A673 (cell line): ENCODE data around the gene LRP1B. TPM values are rescaled to one million over a fixed set of nuclear protein-coding genes. Genes with fewer than 3 reads are reported as not detected.

Source experiments
- Bru-seq: library from RNA; stranded (reverse); fragments of 400-500 nt; gene quantifications from one replicate; lab custom pipeline; 2021; lab: Mats Ljungman, UMichigan
- BruChase-seq, 2 experiments: library from RNA; stranded (reverse); fragments of 400-500 nt; gene quantifications; one replicate each; lab custom pipeline; 2021; lab: Mats Ljungman, UMichigan
- BruUV-seq: library from RNA; stranded (reverse); fragments of 400-500 nt; replicated peaks from 2 replicates; lab custom pipeline; 2021; lab: Mats Ljungman, UMichigan
- CTCF ChIA-PET: fragments of 300-600 bp; sonication (Branson Sonifier 250); formaldehyde crosslinking; loops from one replicate; lab custom pipeline; 2022; ENCODE audit warnings: antibody characterized with exemption; lab: Charles Lee
- POLR2A ChIA-PET: fragments of 300-600 bp; sonication (Branson Sonifier 250); formaldehyde crosslinking; loops from one replicate; lab custom pipeline; 2022; ENCODE audit warnings: antibody characterized with exemption; ENCODE audit not compliant: low non-redundant PET; lab: Charles Lee
- DNase-seq: peaks from one replicate; pipeline ENCODE4 v3.0.0-alpha.2; 2015; ENCODE audit warnings: low spot score
- H3K27ac ChIP-seq: fragments of 200-600 bp; sonication (generic); 2 replicates; pipeline ENCODE4 v1.5.1; 2016; ENCODE audit warnings: mixed run types, low read depth, mild to moderate bottlenecking, mixed read lengths, antibody characterized with exemption, low read length; ENCODE audit not compliant: poor library complexity, severe bottlenecking
- H3K27me3 ChIP-seq: fragments of 200-600 bp; sonication (generic); replicated peaks from 2 replicates; pipeline ENCODE4 v1.6.1; 2017; ENCODE audit warnings: mixed run types, low read depth, mild to moderate bottlenecking, mixed read lengths, antibody characterized with exemption, low read length; ENCODE audit not compliant: insufficient read depth, poor library complexity
- H3K36me3 ChIP-seq: fragments of 200-600 bp; sonication (generic); 2 replicates; pipeline ENCODE4 v1.6.1; 2016; ENCODE audit warnings: mixed run types, mild to moderate bottlenecking, mixed read lengths, antibody characterized with exemption, low read length; ENCODE audit not compliant: insufficient read depth, poor library complexity, severe bottlenecking
- H3K4me1 ChIP-seq: fragments of 200-600 bp; sonication (generic); 2 replicates; pipeline ENCODE4 v1.6.1; 2017; ENCODE audit warnings: mixed run types, mild to moderate bottlenecking, mixed read lengths, antibody characterized with exemption, low read length; ENCODE audit not compliant: insufficient read depth, poor library complexity, severe bottlenecking
- H3K4me3 ChIP-seq: fragments of 200-600 bp; sonication (generic); 2 replicates; pipeline ENCODE4 v1.5.1; 2016; ENCODE audit warnings: low read depth, mixed run types, mild to moderate bottlenecking, mixed read lengths, low read length; ENCODE audit not compliant: poor library complexity, severe bottlenecking
- H3K9me3 ChIP-seq: fragments of 200-600 bp; sonication (generic); 2 replicates; pipeline ENCODE4 v1.6.1; 2016; ENCODE audit warnings: mixed run types, low read depth, mild to moderate bottlenecking, mixed read lengths, antibody characterized with exemption, low read length; ENCODE audit not compliant: poor library complexity, severe bottlenecking
- CTCF ChIP-seq: fragments of 300-800, 200-600 bp; sonication (generic); conservative IDR thresholded peaks from 2 replicates; pipeline ENCODE4 v1.5.1; 2017; ENCODE audit warnings: low read depth, mild to moderate bottlenecking, antibody characterized with exemption, low read length, moderate library complexity, mixed read lengths
- EZH2 ChIP-seq: fragments of 200-600 bp; sonication (generic); IDR thresholded peaks from 2 replicates; pipeline ENCODE4 v1.6.1; 2017; ENCODE audit warnings: borderline replicate concordance, low read depth, mild to moderate bottlenecking, mixed read lengths, antibody characterized with exemption, low read length; ENCODE audit not compliant: poor library complexity, severe bottlenecking
- intact Hi-C: fragments of 100-400 bp; cut with micrococcal nuclease; formaldehyde crosslinking; loops from one replicate; pipeline ENCODE4 v1.10.0; 2022; ENCODE audit not compliant: unreplicated experiment
- long read RNA-seq: library from polyadenylated mRNA; stranded (forward); transcript quantifications from one replicate; pipeline ENCODE4 v2.0.0, GENCODE V29; 2022
- total RNA-seq: library from RNA; stranded (reverse); gene quantifications from 2 replicates; pipeline ENCODE4 v1.2.3, GENCODE V29; 2021

The LRP1B gene
- total RNA-seq (9.9 and 11.0 TPM in 2 replicates), Bru-seq, nascent RNA (percentile 72 among the genes with signal in this experiment), BruChase-seq, experiment 1, labeled RNA remaining after a 2-hour chase (percentile 76 among the genes with signal in this experiment), BruChase-seq, experiment 2, labeled RNA remaining after a 6-hour chase (percentile 73 among the genes with signal in this experiment)
- long read RNA-seq, partial matches to known transcripts = 1 of 3 reads
- long read RNA-seq, other reads (novel, unspliced or antisense) = 2 of 3 reads

GRCh38 chr2:142131010-142131669 is at the start of gene LRP1B:
Gene LRP1B, minus strand, starts transcription at chr2:142131016. Its CDS starts 287 bp downstream, at chr2:142130729.
- peak; percentile 86 for DNase-seq
- peaks cover 25% of the 10 kb centered on the region for H3K4me1 ChIP-seq
- H3K27me3 ChIP-seq = no peaks in the 10 kb centered on the region
- intact Hi-C loops = loop anchor here (5.0 to 10.0 kb wide), 3 partner anchors 574 to 1266 kb away; no protein-coding TSS in a partner anchor
- H3K36me3 ChIP-seq = no peaks in the 10 kb centered on the region
- CTCF ChIA-PET = no interaction called here
- H3K27ac ChIP-seq = peak within 1 kb of the TSS; percentile 89
- POLR2A ChIA-PET = no interaction called here
- peak within 1 kb of the TSS; percentile 73 for H3K4me3 ChIP-seq
- H3K9me3 ChIP-seq = no peaks in the 10 kb centered on the region
- no TSS peak for BruUV-seq
- TF ChIP-seq CTCF (no peak), EZH2 (no peak)

- intact Hi-C loops = no loop called here
- H3K27me3 ChIP-seq = no peaks in the 10 kb centered on the region
- H3K36me3 ChIP-seq = no peaks in the 10 kb centered on the region
- H3K4me3 ChIP-seq = no peak overlapping the region
- CTCF ChIA-PET = no interaction called here
- BruUV-seq = no TSS peak
- peaks cover 18% of the 10 kb centered on the region for H3K4me1 ChIP-seq
- POLR2A ChIA-PET = no interaction called here
- DNase-seq = peak; percentile 21
- peaks cover 6% of the 10 kb centered on the region for H3K9me3 ChIP-seq
- no peak overlapping the region for H3K27ac ChIP-seq
- TF ChIP-seq EZH2 = no peak
- no peak for TF ChIP-seq CTCF
Observed at GRCh38 chr2:142179686-142180085, 48.9 kb upstream of the LRP1B start.

- H3K27ac ChIP-seq = no peak overlapping the region
- H3K4me1 ChIP-seq = peaks cover 18% of the 10 kb centered on the region
- TF ChIP-seq CTCF (no peak), EZH2 (no peak)
- H3K9me3 ChIP-seq = peaks cover 6% of the 10 kb centered on the region
- ChIA-PET CTCF (no interaction called here), POLR2A (interaction anchor here (0.6 kb wide), 1 partner anchor 364 kb away, joined by 3 read pairs; no protein-coding TSS in a partner anchor)
- DNase-seq = no peak
- BruUV-seq = no TSS peak
- intact Hi-C loops = no loop called here
- H3K4me3 ChIP-seq = no peak overlapping the region
- no peaks in the 10 kb centered on the region for H3K27me3 ChIP-seq
- H3K36me3 ChIP-seq = no peaks in the 10 kb centered on the region
Observed at GRCh38 chr2:142178604-142179003, 47.8 kb upstream of the LRP1B start.
